PC-3 (cell line): Measurements from ENCODE around the gene AMBN. TPM values are rescaled to one million over a fixed set of nuclear protein-coding genes. Genes with fewer than 3 reads are reported as not detected.
"Not testable (repeated sequence)": the region's sequence is repeated elsewhere in the genome, so short reads cannot be mapped to it uniquely, and the experiment has no call there.

Experiments
- ATAC-seq: fragments of 200-7000 bp; cut with Tn5 transposase; 2 replicates; pipeline ENCODE4 v1.9.1; 2020; ENCODE audit warnings: mild to moderate bottlenecking, moderate library complexity
- BruUV-seq: library from RNA; stranded (reverse); fragments of 400-500 nt; replicated peaks from 2 replicates; lab custom pipeline; 2021; lab: Mats Ljungman, UMichigan
- CTCF ChIA-PET: fragments of 300-600 bp; sonication (Branson Sonifier 250); formaldehyde crosslinking; loops from one replicate; lab custom pipeline; 2022; ENCODE audit warnings: antibody characterized with exemption; lab: Charles Lee
- POLR2A ChIA-PET: fragments of 300-600 bp; sonication (Branson Sonifier 250); formaldehyde crosslinking; loops from one replicate; lab custom pipeline; 2022; ENCODE audit warnings: antibody characterized with exemption; ENCODE audit not compliant: unreplicated experiment; lab: Charles Lee
- DNase-seq: peaks from one replicate; pipeline ENCODE4 v3.0.0-alpha.2; 2015
- H2AFZ ChIP-seq: fragments of 300-600 bp; sonication (generic); 2 replicates; pipeline ENCODE4 v1.6.0; 2016; ENCODE audit warnings: antibody characterized with exemption, low read length
- H3F3A ChIP-seq: fragments of 300-600 bp; sonication (generic); one replicate; pipeline ENCODE4 v1.6.0; 2017; ENCODE audit warnings: antibody characterized with exemption, low read length, control low read depth, mild to moderate bottlenecking; ENCODE audit not compliant: unreplicated experiment
- H3K27ac ChIP-seq: fragments of 300-600 bp; sonication (generic); 2 replicates; pipeline ENCODE4 v1.5.1; 2016; ENCODE audit warnings: mild to moderate bottlenecking, low read length
- H3K27me3 ChIP-seq: fragments of 300-600 bp; sonication (generic); 2 replicates; pipeline ENCODE4 v1.6.1; 2016; ENCODE audit warnings: low read length, mixed read lengths
- H3K36me3 ChIP-seq: fragments of 300-600 bp; sonication (generic); 2 replicates; pipeline ENCODE4 v1.6.1; 2016; ENCODE audit warnings: low read depth, mixed run types, low read length, mixed read lengths
- H3K4me1 ChIP-seq: fragments of 300-600 bp; sonication (generic); 2 replicates; pipeline ENCODE4 v1.5.1; 2016; ENCODE audit warnings: low read length; ENCODE audit not compliant: insufficient read depth
- H3K4me2 ChIP-seq: fragments of 300-600 bp; sonication (generic); 2 replicates; pipeline ENCODE4 v1.6.0; 2016; ENCODE audit warnings: low read length
- H3K4me3 ChIP-seq: fragments of 300-600 bp; sonication (generic); 2 replicates; pipeline ENCODE4 v1.5.1; 2016; ENCODE audit warnings: mild to moderate bottlenecking, low read length, mixed read lengths
- H3K79me2 ChIP-seq: fragments of 300-600 bp; sonication (generic); 2 replicates; pipeline ENCODE4 v1.6.1; 2017; ENCODE audit warnings: low read length, mixed read lengths
- H3K9ac ChIP-seq: fragments of 300-600 bp; sonication (generic); 2 replicates; pipeline ENCODE4 v1.6.0; 2016; ENCODE audit warnings: mild to moderate bottlenecking, low read length
- H3K9me2 ChIP-seq: fragments of 300-600 bp; sonication (generic); replicated peaks from 2 replicates; pipeline ENCODE4 v1.6.1; 2016; ENCODE audit warnings: mixed run types, low read length, mixed read lengths
- H3K9me3 ChIP-seq: fragments of 300-600 bp; sonication (generic); 2 replicates; pipeline ENCODE4 v1.6.1; 2016; ENCODE audit warnings: low read length, mixed read lengths
- H4K20me1 ChIP-seq: fragments of 300-600 bp; sonication (generic); 2 replicates; pipeline ENCODE4 v1.6.1; 2016; ENCODE audit warnings: low read length, mixed read lengths
- EZH2 ChIP-seq: fragments of 300-600 bp; sonication (generic); IDR thresholded peaks from one replicate; pipeline ENCODE4 v1.6.1; 2017; ENCODE audit warnings: antibody characterized with exemption, mild to moderate bottlenecking, low read length; ENCODE audit not compliant: unreplicated experiment
- EZH2phosphoT487 ChIP-seq: fragments of 300-600 bp; sonication (generic); IDR thresholded peaks from 2 replicates; pipeline ENCODE4 v1.6.1; 2018; ENCODE audit warnings: mild to moderate bottlenecking, antibody characterized with exemption, low read length, borderline replicate concordance
- intact Hi-C: fragments of 100-400 bp; cut with micrococcal nuclease; formaldehyde crosslinking; loops from 2 replicates; pipeline ENCODE4 v1.9.0; 2023
- total RNA-seq: library from RNA; depleted of rRNA; stranded (reverse); fragments of >200 nt; gene quantifications from 2 replicates; pipeline ENCODE4 v1.2.3, GENCODE V29; 2014
- TF ChIP-seq, protein P1 (sequence below): fragments of 300-600 bp; sonication (generic); conservative IDR thresholded peaks from 2 replicates; pipeline ENCODE4 v1.5.1; 2017; ENCODE audit warnings: antibody characterized with exemption, low read depth, mild to moderate bottlenecking, low read length

Gene AMBN
- total RNA-seq, 1 experiment from 2014 or later, result not detected

DNA sequence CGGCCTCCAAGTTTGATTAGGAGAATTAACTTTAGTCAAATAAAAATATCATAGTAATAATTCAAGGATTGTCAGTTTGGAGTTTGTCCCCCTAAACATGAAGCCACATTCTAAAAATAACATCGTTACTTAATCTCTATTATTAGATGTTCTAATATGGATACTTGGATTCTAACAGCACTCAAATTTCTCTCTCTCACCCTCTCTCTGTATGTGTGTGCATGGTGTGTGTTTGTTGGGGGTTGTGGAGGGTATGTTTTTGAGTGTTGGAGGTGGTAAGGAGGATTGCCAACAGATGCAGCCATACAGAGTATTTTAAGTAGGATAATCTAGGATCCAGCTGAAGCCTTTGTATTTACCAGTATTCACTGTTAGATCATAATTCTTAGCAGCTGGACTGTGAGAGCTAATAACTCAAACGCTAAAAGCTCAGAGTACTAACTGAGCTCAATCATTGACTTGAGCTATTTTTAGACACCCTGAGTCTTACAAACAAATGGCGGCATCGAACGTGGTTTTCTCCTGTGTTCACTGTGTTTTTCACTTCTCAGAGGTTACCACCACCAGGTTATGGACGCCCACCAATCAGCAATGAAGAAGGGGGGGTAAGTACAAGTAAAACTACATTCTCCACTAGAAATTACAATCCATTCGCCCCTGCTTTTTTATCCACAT lies 45.3 kb downstream of the AMBN start:
- no peak overlapping the region for H3K4me3 ChIP-seq
- ATAC-seq, result no peak
- H2AFZ ChIP-seq, result no peak overlapping the region; the same call in 1 of the 2 replicates
- H3F3A ChIP-seq, result no peaks in the 10 kb centered on the region
- intact Hi-C loops, result no loop called here
- POLR2A ChIA-PET, result no interaction called here
- CTCF ChIA-PET, result no interaction called here
- no peak overlapping the region for H3K27ac ChIP-seq
- H3K4me1 ChIP-seq, result peaks cover 7% of the 10 kb centered on the region
- no peak overlapping the region for H3K9ac ChIP-seq
- no peaks in the 10 kb centered on the region for H3K9me2 ChIP-seq
- H3K9me3 ChIP-seq, result no peaks in the 10 kb centered on the region
- no peaks in the 10 kb centered on the region for H4K20me1 ChIP-seq
- TF ChIP-seq EZH2, result no peak
- TF ChIP-seq EZH2phosphoT487, result no peak
- TF ChIP-seq, protein P1, sequence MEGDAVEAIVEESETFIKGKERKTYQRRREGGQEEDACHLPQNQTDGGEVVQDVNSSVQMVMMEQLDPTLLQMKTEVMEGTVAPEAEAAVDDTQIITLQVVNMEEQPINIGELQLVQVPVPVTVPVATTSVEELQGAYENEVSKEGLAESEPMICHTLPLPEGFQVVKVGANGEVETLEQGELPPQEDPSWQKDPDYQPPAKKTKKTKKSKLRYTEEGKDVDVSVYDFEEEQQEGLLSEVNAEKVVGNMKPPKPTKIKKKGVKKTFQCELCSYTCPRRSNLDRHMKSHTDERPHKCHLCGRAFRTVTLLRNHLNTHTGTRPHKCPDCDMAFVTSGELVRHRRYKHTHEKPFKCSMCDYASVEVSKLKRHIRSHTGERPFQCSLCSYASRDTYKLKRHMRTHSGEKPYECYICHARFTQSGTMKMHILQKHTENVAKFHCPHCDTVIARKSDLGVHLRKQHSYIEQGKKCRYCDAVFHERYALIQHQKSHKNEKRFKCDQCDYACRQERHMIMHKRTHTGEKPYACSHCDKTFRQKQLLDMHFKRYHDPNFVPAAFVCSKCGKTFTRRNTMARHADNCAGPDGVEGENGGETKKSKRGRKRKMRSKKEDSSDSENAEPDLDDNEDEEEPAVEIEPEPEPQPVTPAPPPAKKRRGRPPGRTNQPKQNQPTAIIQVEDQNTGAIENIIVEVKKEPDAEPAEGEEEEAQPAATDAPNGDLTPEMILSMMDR, result no peak
- BruUV-seq, result no TSS peak
- H3K36me3 ChIP-seq, result no peaks in the 10 kb centered on the region
- no peak overlapping the region for H3K4me2 ChIP-seq
- DNase-seq, result no peak
- H3K27me3 ChIP-seq, result no peaks in the 10 kb centered on the region
- H3K79me2 ChIP-seq, result no peaks in the 10 kb centered on the region

GRCh38 chr4:70640192-70640591 lies 48.1 kb downstream of the AMBN start:
- ATAC-seq, result no peak

GRCh38 chr4:70650741-70651140 lies 58.7 kb downstream of the AMBN start:
- POLR2A ChIA-PET, ATAC-seq, H3K27me3 ChIP-seq, H3K4me2 ChIP-seq, H2AFZ ChIP-seq, H3K79me2 ChIP-seq, DNase-seq, H3K9ac ChIP-seq, CTCF ChIA-PET, H3K9me3 ChIP-seq, H3K4me1 ChIP-seq, H4K20me1 ChIP-seq, BruUV-seq, H3F3A ChIP-seq, H3K4me3 ChIP-seq, H3K9me2 ChIP-seq, H3K27ac ChIP-seq, H3K36me3 ChIP-seq: not testable (repeated sequence)
- intact Hi-C loops, result loop anchor here (5.0 to 10.0 kb wide), 2 partner anchors 84 to 1062 kb away; no protein-coding TSS in a partner anchor

More at GRCh38 chr4:70640192-70640591, 48.1 kb downstream of the AMBN start:
- Histone ChIP-seq H4K20me1 (no peaks in the 10 kb centered on the region), H3K4me2 (no peak overlapping the region), H3K4me3 (no peak overlapping the region), H3K9me3 (no peaks in the 10 kb centered on the region), H3K27me3 (no peaks in the 10 kb centered on the region), H3K79me2 (no peaks in the 10 kb centered on the region), H3K4me1 (0 out of 2 replicates have a peak, but pooled peaks cover 4% of the 10 kb centered on the region), H3K36me3 (no peaks in the 10 kb centered on the region), H3K9me2 (no peaks in the 10 kb centered on the region), H3F3A (no peaks in the 10 kb centered on the region), H3K9ac (no peak overlapping the region), H3K27ac (no peak overlapping the region), H2AFZ (no peak overlapping the region)
- intact Hi-C loops, result no loop called here
- ChIA-PET CTCF (no interaction called here), POLR2A (no interaction called here)
- TF ChIP-seq EZH2 (no peak), EZH2phosphoT487 (no peak)
- TF ChIP-seq, protein P1, result no peak
- DNase-seq, result no peak
- no TSS peak for BruUV-seq
